Measurements from ENCODE around the gene SMAD3. TPM values are rescaled to one million over a fixed set of nuclear protein-coding genes. Genes with fewer than 3 reads are reported as not detected.

Gene SMAD3
- total RNA-seq, 2 experiments from 2014 or later: 145 to 148 TPM

GRCh38 chr15:67105065-67105951 lies 39.9 kb downstream of the SMAD3 start:
- peaks cover 25% of the 10 kb centered on the region for H3K4me1 Mint-ChIP-seq
- peaks cover 65% of the 10 kb centered on the region for H3K36me3 Mint-ChIP-seq (ENCODE audit: low read depth)

GRCh38 chr15:67105991-67106763 lies 40.8 kb downstream of the SMAD3 start:
- Mint-ChIP-seq H3K4me3 (peak overlapping the region; percentile 12), H3K9me3 (peaks cover 10% of the 10 kb centered on the region), H3K27me3 (no peaks in the 10 kb centered on the region), H3K4me1 (peaks cover 34% of the 10 kb centered on the region), H3K36me3 (ENCODE audit: low read depth) (peaks cover 74% of the 10 kb centered on the region), H3K27ac (no peak overlapping the region)
- POLR2A ChIA-PET: interaction anchor here (1.2 to 19.8 kb wide), 8 partner anchors 8 to 37 kb away, joined by 3 to 489 read pairs (median 7); partner anchors contain the start of gene SMAD3
- CTCF ChIA-PET: interaction anchor here (1.0 to 1.4 kb wide), 3 partner anchors 8 to 17 kb away, joined by 3 to 5 read pairs (median 4); no protein-coding TSS in a partner anchor
- no peak for DNase-seq

More at GRCh38 chr15:67105065-67105951, 39.9 kb downstream of the SMAD3 start:
- no peak for DNase-seq
- Mint-ChIP-seq H3K27me3 (no peaks in the 10 kb centered on the region), H3K27ac (no peak overlapping the region), H3K9me3 (peaks cover 3% of the 10 kb centered on the region), H3K4me3 (no peak overlapping the region)
- CTCF ChIA-PET: no interaction called here
- POLR2A ChIA-PET: interaction anchor here (0.6 to 19.8 kb wide), 8 partner anchors 10 to 405 kb away, joined by 3 to 489 read pairs (median 100); partner anchors contain the start of gene SMAD3

GRCh38 chr15:67106764-67107013 lies 41.3 kb downstream of the SMAD3 start:
- H3K4me1 Mint-ChIP-seq: peaks cover 39% of the 10 kb centered on the region
- H3K9me3 Mint-ChIP-seq: peaks cover 14% of the 10 kb centered on the region
- H3K27ac Mint-ChIP-seq: no peak overlapping the region
- CTCF ChIA-PET: interaction anchor here (1.0 to 1.4 kb wide), 3 partner anchors 8 to 17 kb away, joined by 3 to 5 read pairs (median 4); no protein-coding TSS in a partner anchor
- peaks cover 79% of the 10 kb centered on the region for H3K36me3 Mint-ChIP-seq (ENCODE audit: low read depth)
- POLR2A ChIA-PET: interaction anchor here (1.2 to 19.8 kb wide), 7 partner anchors 9 to 37 kb away, joined by 3 to 489 read pairs (median 7); partner anchors contain the start of gene SMAD3
- no peak for DNase-seq
- H3K27me3 Mint-ChIP-seq: no peaks in the 10 kb centered on the region
- no peak overlapping the region for H3K4me3 Mint-ChIP-seq

DNA sequence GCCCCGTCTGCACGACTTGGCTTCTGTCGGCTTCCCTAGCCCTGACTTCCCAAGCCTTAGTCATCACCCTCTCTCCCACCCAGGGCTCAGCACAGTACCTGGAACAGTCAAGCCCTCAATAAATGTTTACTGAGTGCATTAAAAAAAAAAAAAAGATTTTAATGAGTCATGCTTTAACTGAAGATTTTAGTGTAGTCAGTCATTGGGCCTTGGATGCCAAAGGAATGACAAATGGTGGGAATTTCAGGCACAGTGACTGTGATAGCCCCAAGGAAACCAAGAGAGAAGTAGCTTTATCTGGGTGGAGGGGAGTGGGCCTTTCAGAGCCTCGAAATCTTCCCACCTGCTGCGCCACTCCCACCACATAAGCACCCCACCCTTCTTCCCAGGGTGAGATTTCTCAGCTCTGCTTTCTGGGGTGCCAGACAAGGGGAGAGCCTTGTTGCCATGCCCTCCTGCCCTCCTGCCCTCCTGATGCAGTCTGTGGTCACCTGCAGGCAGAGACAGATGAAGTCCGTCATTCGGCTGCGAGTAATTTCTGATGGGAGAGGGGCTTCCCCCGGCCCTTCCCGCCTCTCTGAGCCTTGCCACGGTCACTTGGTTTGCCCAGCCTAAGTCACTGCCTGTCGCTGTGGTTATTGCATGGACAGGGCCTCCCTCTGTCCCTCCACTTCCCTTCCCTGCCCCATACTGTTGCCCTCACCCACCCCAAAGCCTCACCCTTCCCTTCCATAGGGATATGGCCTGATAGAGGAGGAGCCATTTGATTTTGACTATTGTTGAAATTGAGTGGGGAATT lies 41.8 kb downstream of the SMAD3 start:
- no peak overlapping the region for H3K4me3 Mint-ChIP-seq
- no peak overlapping the region for H3K27ac Mint-ChIP-seq
- no peaks in the 10 kb centered on the region for H3K27me3 Mint-ChIP-seq
- H3K4me1 Mint-ChIP-seq: peaks cover 41% of the 10 kb centered on the region
- H3K36me3 Mint-ChIP-seq (ENCODE audit: low read depth): peaks cover 82% of the 10 kb centered on the region
- DNase-seq: no peak
- peaks cover 15% of the 10 kb centered on the region for H3K9me3 Mint-ChIP-seq
- ChIA-PET POLR2A (interaction anchor here (0.6 to 19.8 kb wide), 8 partner anchors 9 to 191 kb away, joined by 3 to 489 read pairs (median 6); partner anchors contain the start of gene SMAD3), CTCF (interaction anchor here (1.0 to 1.4 kb wide), 3 partner anchors 7 to 16 kb away, joined by 3 to 5 read pairs (median 4); no protein-coding TSS in a partner anchor)

- ChIA-PET POLR2A (interaction anchor here (19.8 kb wide), 1 partner anchor 39 kb away, joined by 489 read pairs; the partner anchor contains the start of gene SMAD3), CTCF (no interaction called here)
- Mint-ChIP-seq H3K27me3 (no peaks in the 10 kb centered on the region), H3K27ac (peak overlapping the region; percentile 52), H3K4me3 (no peak overlapping the region), H3K9me3 (peaks cover 15% of the 10 kb centered on the region), H3K36me3 (ENCODE audit: low read depth) (peaks cover 82% of the 10 kb centered on the region), H3K4me1 (peaks cover 49% of the 10 kb centered on the region)
- no peak for DNase-seq
These were observed 42.9 kb downstream of the SMAD3 start for GRCh38 chr15:67108122-67108961.

DNA sequence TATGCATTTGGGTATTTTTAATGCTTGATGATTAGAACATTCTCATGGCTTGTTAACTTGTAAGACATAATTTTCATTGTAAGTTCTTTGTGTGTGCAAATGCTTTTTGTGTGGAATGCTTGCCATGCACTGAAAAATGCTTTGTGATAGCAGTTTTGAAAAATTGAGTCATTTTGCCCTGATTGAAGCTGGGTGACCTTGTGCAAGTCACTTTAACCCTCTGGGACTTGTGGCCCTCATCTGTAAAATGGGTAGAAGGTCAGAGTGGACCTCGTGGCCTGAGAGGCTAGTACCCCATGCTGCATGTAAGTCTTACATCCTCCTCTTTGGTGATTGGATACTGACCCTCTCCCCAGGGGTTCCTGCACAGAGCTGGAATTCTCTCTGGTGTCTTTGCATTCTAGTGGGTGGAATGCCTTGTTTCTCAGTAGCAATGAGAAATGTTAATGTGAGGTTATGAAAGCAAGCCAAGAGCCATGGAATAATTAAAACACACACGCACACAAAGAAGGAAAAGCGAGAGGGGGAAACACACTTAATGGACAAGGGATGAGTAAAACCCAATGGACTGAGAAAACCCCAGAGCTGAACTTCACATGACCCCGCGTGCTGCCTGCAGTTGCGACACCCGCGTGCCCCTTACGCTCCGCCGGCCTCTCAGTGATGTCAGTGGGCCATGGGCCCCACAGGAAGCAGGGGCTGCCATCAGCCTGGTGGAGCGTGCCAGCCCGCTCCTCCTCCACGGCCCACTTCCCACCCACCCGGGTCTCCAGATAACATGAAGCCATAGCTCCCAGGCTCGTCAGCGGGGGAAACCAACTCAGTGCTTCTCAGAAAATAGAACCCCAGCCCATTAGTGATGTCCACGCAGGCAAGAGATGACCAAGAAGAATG lies 44.0 kb downstream of the SMAD3 start:
- Mint-ChIP-seq H3K4me3 (no peak overlapping the region), H3K4me1 (peaks cover 59% of the 10 kb centered on the region), H3K27ac (peak overlapping the region; percentile 74), H3K27me3 (no peaks in the 10 kb centered on the region), H3K9me3 (peaks cover 15% of the 10 kb centered on the region), H3K36me3 (ENCODE audit: low read depth) (peaks cover 82% of the 10 kb centered on the region)
- POLR2A ChIA-PET: interaction anchor here (1.3 to 19.8 kb wide), 5 partner anchors 8 to 44 kb away, joined by 4 to 489 read pairs (median 8); partner anchors contain the start of gene SMAD3
- CTCF ChIA-PET: no interaction called here
- DNase-seq: no peak

DNA sequence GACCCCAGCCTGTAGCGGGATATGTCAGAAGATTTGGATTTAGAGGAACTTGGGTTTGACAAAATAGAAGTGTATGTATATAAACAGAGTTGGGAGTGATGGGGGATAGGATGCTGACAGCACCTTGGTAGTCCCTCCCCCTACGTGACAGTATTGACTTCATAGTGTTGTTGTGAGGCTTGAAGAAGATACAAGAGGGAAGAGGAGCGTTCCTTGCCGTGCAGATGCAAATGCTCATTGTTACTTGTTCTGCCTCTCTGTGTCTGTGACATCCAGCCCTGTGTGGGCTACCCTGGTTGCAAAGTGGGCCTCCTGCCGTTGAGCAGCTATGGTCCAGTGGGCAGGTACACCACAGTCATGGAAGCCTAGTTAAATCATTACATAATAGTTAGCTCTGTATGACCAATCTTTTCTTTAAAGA lies 45.0 kb downstream of the SMAD3 start:
- H3K36me3 Mint-ChIP-seq (ENCODE audit: low read depth): peaks cover 82% of the 10 kb centered on the region
- peak overlapping the region; percentile 30 for H3K4me3 Mint-ChIP-seq
- peaks cover 15% of the 10 kb centered on the region for H3K9me3 Mint-ChIP-seq
- POLR2A ChIA-PET: interaction anchor here (0.7 to 2.9 kb wide), 9 partner anchors 9 to 45 kb away, joined by 3 to 23 read pairs (median 5); partner anchors contain the start of gene SMAD3
- H3K4me1 Mint-ChIP-seq: peaks cover 69% of the 10 kb centered on the region
- H3K27me3 Mint-ChIP-seq: no peaks in the 10 kb centered on the region
- CTCF ChIA-PET: interaction anchor here (0.8 to 1.0 kb wide), 2 partner anchors 9 to 12 kb away, joined by 3 to 5 read pairs; no protein-coding TSS in a partner anchor
- H3K27ac Mint-ChIP-seq: peak overlapping the region; percentile 74
- DNase-seq: no peak

DNA sequence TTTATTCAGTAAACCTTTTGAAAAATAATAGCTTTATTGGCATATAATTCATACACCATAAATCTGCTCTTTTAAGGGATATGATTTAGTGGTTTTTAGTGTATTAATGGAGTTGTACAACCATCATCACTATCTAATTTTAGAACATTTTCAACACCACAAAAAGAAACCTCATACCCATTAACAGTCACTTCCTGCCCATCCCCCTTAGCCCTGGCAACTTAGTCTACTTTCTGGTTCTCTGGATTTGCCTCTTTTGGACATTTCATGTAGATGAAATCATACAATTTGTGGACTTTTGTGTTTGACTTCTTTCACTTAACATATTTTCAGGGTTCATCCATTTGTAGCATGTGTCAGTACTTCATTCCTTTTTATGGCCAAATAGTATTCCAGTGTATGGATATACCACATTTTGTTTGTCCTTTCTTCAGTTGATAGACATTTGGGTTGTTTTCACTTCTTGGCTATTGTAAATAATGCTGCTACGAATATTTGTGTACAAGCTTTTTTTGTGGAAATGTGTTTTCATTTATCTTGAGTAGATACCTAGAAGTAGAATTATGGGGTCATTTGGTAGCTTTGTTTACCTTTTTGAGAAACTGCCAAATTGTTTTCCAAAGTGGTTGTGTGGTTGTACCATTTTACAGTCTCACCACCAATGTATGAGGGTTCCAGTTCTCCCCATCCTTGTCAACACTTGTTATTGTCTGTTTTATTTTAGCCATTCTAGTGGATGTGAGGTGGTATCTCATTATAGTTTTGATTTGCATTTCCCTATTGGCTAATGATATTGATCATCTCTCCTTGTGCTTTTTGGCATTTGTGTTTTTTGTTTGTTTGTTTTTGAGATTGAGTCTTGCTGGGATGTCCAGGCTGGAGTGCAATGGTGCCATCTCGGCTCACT lies 45.8 kb downstream of the SMAD3 start:
- peaks cover 78% of the 10 kb centered on the region for H3K4me1 Mint-ChIP-seq
- H3K9me3 Mint-ChIP-seq: peaks cover 15% of the 10 kb centered on the region
- peak overlapping the region; percentile 30 for H3K4me3 Mint-ChIP-seq
- peak; percentile 51 for DNase-seq
- ChIA-PET POLR2A (interaction anchor here (0.6 to 2.9 kb wide), 9 partner anchors 10 to 44 kb away, joined by 3 to 23 read pairs (median 5); no protein-coding TSS in a partner anchor), CTCF (interaction anchor here (0.8 to 1.1 kb wide), 3 partner anchors 10 to 14 kb away, joined by 3 to 5 read pairs (median 4); no protein-coding TSS in a partner anchor)
- H3K27ac Mint-ChIP-seq: peak overlapping the region; percentile 74
- peaks cover 80% of the 10 kb centered on the region for H3K36me3 Mint-ChIP-seq (ENCODE audit: low read depth)
- H3K27me3 Mint-ChIP-seq: no peaks in the 10 kb centered on the region

DNA sequence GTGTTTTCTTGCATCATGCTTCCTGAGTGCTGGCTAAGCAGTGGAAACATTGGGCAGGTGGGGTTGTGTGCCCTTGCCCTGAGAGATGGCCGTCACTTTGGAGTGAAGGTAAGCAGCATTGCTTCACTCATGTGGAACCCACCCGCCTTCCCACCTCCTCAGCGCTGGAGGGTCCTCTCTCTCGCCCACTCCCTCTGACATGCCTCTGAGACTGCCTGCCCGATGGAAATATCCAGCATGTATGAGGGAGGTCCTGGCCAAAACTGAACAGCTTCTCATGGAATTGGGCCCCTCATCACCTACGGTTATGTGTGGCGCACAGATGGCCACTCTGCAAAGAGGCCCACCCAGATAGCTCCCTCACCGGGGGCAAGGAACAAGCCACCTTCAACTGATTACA lies 48.6 kb downstream of the SMAD3 start:
- Mint-ChIP-seq H3K27me3 (no peaks in the 10 kb centered on the region), H3K27ac (peak overlapping the region; percentile 80), H3K4me1 (peaks cover 93% of the 10 kb centered on the region), H3K4me3 (no peak overlapping the region), H3K9me3 (peaks cover 15% of the 10 kb centered on the region), H3K36me3 (ENCODE audit: low read depth) (peaks cover 84% of the 10 kb centered on the region)
- DNase-seq: no peak
- ChIA-PET POLR2A (interaction anchor here (0.7 to 5.1 kb wide), 7 partner anchors 10 to 48 kb away, joined by 3 to 73 read pairs (median 4); partner anchors contain the start of gene SMAD3), CTCF (interaction anchor here (1.7 kb wide), 1 partner anchor 8 kb away, joined by 4 read pairs; no protein-coding TSS in a partner anchor)
